ENCODE results near the gene CEP63. TPM values are rescaled to one million over a fixed set of nuclear protein-coding genes. Genes with fewer than 3 reads are reported as not detected.

CEP63 gene
- total RNA-seq, 1 experiment from 2014 or later = 19.1 TPM

DNA sequence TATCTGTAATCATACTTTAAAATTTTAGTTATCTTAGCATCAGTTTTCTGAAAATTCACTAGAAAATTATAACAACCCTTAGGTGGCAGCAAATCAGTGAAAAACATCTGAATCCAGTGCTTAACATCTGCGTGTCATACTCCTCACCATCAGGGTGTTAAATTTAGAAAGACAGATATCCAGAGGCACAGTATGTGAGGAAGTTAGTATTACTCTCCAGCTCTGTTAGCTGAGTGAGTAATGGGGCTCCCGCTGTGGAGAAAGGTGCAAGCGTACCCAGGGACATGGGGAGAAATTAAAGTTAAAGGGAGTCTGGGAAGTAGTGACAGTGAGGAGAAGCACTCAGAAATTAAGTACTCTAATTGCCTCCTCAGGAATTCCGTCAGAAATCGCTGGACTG, 50.9 kb downstream of the CEP63 start:
- Histone ChIP-seq H3K9me2 (ENCODE audit: insufficient read depth) (no peaks in the 10 kb centered on the region), H3K9me3 (ENCODE audit: control insufficient read depth in 1 of 2, insufficient read depth in 1 of 2, low read depth in 1 of 2, low read length in 2 of 2) (no peaks in the 10 kb centered on the region), H3K4me2 (ENCODE audit: low read length) (no peak overlapping the region), H3K4me1 (ENCODE audit: control insufficient read depth in 1 of 2, insufficient read depth in 2 of 2, low read length in 2 of 2) (no peaks in the 10 kb centered on the region), H2AFZ (ENCODE audit: low read depth, low read length, poor library complexity, severe bottlenecking) (no peak overlapping the region), H3K79me2 (ENCODE audit: insufficient read depth, low read length) (no peaks in the 10 kb centered on the region), H3K27ac (ENCODE audit: low read depth, low read length) (no peak overlapping the region), H3K36me3 (ENCODE audit: control insufficient read depth in 1 of 2, insufficient read depth in 2 of 2, low read length in 2 of 2) (0 out of 4 replicates have a peak, but pooled peaks cover 0 to 2% of the 10 kb centered on the region in 2 experiments), H3K27me3 (ENCODE audit: insufficient read depth, low read length) (no peaks in the 10 kb centered on the region), H3K9ac (ENCODE audit: low read length) (no peak overlapping the region), H3K4me3 (replicated peaks in 1 of 2; ENCODE audit: low read depth in 1 of 2, low read length in 2 of 2) (no peak overlapping the region), H4K20me1 (ENCODE audit: insufficient read depth) (no peaks in the 10 kb centered on the region)
- ChIA-PET POLR2A (no interaction called here), CTCF (no interaction called here), RAD21 (ENCODE audit: low non-redundant PET in 1 of 2, low total read pairs in 2 of 2, uncharacterized antibody in 2 of 2, unreplicated experiment in 2 of 2) (no interaction called here)
- no peak for TF ChIP-seq CBX3 (IDR thresholded peaks at IDR 0.05; ENCODE audit: low read depth)
- no peak for TF ChIP-seq ZFX (IDR thresholded peaks at IDR 0.05)
- TF ChIP-seq, protein P1, sequence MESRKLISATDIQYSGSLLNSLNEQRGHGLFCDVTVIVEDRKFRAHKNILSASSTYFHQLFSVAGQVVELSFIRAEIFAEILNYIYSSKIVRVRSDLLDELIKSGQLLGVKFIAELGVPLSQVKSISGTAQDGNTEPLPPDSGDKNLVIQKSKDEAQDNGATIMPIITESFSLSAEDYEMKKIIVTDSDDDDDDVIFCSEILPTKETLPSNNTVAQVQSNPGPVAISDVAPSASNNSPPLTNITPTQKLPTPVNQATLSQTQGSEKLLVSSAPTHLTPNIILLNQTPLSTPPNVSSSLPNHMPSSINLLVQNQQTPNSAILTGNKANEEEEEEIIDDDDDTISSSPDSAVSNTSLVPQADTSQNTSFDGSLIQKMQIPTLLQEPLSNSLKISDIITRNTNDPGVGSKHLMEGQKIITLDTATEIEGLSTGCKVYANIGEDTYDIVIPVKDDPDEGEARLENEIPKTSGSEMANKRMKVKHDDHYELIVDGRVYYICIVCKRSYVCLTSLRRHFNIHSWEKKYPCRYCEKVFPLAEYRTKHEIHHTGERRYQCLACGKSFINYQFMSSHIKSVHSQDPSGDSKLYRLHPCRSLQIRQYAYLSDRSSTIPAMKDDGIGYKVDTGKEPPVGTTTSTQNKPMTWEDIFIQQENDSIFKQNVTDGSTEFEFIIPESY (IDR thresholded peaks at IDR 0.05; ENCODE audit: extremely low read depth, insufficient replicate concordance, low read length) = no peak
- no peak for TF ChIP-seq EZH2 (IDR thresholded peaks at IDR 0.05)
- no peak for TF ChIP-seq ELF1 (IDR thresholded peaks at IDR 0.05; ENCODE audit: borderline replicate concordance, low read depth)
- no peak for TF ChIP-seq ZNF274 (IDR thresholded peaks at IDR 0.05; ENCODE audit: low read depth, low read length)
- TF ChIP-seq POLR2AphosphoS5 (IDR thresholded peaks at IDR 0.05; ENCODE audit: low read depth, low read length) = no peak
- no peak for TF ChIP-seq YY1 (IDR thresholded peaks at IDR 0.05; ENCODE audit: extremely low read depth, insufficient replicate concordance, low read depth, low read length)
- TF ChIP-seq RAD21 (IDR thresholded peaks at IDR 0.05; ENCODE audit: low read depth) = no peak
- no peak for TF ChIP-seq SP1 (IDR thresholded peaks at IDR 0.05; ENCODE audit: low read depth)
- TF ChIP-seq POLR2A (IDR thresholded peaks at IDR 0.05; ENCODE audit: borderline replicate concordance, extremely low read depth, insufficient read depth, insufficient read length) = no peak
- TF ChIP-seq, protein P2, sequence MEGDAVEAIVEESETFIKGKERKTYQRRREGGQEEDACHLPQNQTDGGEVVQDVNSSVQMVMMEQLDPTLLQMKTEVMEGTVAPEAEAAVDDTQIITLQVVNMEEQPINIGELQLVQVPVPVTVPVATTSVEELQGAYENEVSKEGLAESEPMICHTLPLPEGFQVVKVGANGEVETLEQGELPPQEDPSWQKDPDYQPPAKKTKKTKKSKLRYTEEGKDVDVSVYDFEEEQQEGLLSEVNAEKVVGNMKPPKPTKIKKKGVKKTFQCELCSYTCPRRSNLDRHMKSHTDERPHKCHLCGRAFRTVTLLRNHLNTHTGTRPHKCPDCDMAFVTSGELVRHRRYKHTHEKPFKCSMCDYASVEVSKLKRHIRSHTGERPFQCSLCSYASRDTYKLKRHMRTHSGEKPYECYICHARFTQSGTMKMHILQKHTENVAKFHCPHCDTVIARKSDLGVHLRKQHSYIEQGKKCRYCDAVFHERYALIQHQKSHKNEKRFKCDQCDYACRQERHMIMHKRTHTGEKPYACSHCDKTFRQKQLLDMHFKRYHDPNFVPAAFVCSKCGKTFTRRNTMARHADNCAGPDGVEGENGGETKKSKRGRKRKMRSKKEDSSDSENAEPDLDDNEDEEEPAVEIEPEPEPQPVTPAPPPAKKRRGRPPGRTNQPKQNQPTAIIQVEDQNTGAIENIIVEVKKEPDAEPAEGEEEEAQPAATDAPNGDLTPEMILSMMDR (IDR thresholded peaks at IDR 0.05 in 2 of 3, conservative IDR thresholded peaks at IDR 0.05 in 1 of 3; ENCODE audit: borderline replicate concordance in 1 of 3, insufficient read depth in 1 of 3, low read depth in 2 of 3, low read length in 2 of 3) = no peak
- TF ChIP-seq CEBPB (IDR thresholded peaks at IDR 0.05; ENCODE audit: low read depth) = no peak
- no peak for TF ChIP-seq TCF7L2 (IDR thresholded peaks at IDR 0.05; ENCODE audit: borderline replicate concordance, extremely low read depth, insufficient read depth, insufficient read length)
- TF ChIP-seq EZH2phosphoT487 (IDR thresholded peaks at IDR 0.05; ENCODE audit: borderline replicate concordance) = no peak
- no peak for TF ChIP-seq EGR1 (IDR thresholded peaks at IDR 0.05; ENCODE audit: low read depth)
- no peak for TF ChIP-seq JUND (IDR thresholded peaks at IDR 0.05)
- intact Hi-C loops (cut with micrococcal nuclease) = no loop called here
- BruUV-seq (replicated peaks) = no TSS peak
- DNase-seq (ENCODE audit: low read depth, low spot score) (no peak), ATAC-seq (no peak)

All from HCT116 (cell line).